Endothelial cell of umbilical vein (primary cell): ENCODE results near the gene PACSIN2. TPM values are rescaled to one million over a fixed set of nuclear protein-coding genes. Genes with fewer than 3 reads are reported as not detected.

Source experiments
- BruUV-seq: library from RNA; stranded (reverse); fragments of 400-500 nt; replicated peaks from 2 replicates; lab custom pipeline; 2021; lab: Mats Ljungman, UMichigan
- CTCF ChIA-PET: fragments of 300-600, 350-600 bp; sonication (Branson Sonifier 250); formaldehyde crosslinking; loops from one replicate; lab custom pipeline; 2021; ENCODE audit warnings: antibody characterized with exemption, inconsistent platforms; lab: Charles Lee
- POLR2A ChIA-PET: fragments of 300-600, 350-600 bp; sonication (Branson Sonifier 250); formaldehyde crosslinking; loops from one replicate; lab custom pipeline; 2021; ENCODE audit warnings: antibody characterized with exemption, inconsistent platforms; lab: Charles Lee
- DNase-seq: peaks from one replicate; pipeline ENCODE4 v3.0.0-alpha.2; 2011; ENCODE audit warnings: low read depth, low spot score
- FAIRE-seq: peaks from 2 replicates; lab custom pipeline; 2011; peaks lifted over from hg19 to GRCh38; lab: Jason Lieb, UNC
- H2AFZ ChIP-seq: 2 replicates; pipeline ENCODE4 v1.6.0; 2012; ENCODE audit warnings: low read depth, low read length, control low read depth, inconsistent platforms
- H3K27ac ChIP-seq: 2 replicates; pipeline ENCODE4 v1.5.1; 2011; ENCODE audit warnings: low read depth, mild to moderate bottlenecking, control low read depth, low read length, moderate library complexity; ENCODE audit not compliant: insufficient read depth
- H3K27me3 ChIP-seq, 2 experiments: 2 replicates each; pipeline versions ENCODE4 v1.6.0 to v1.6.1; 2011; ENCODE audit warnings: low read length in 2 of 2, mixed read lengths in 1 of 2; ENCODE audit not compliant: control insufficient read depth in 2 of 2, insufficient read depth in 2 of 2
- H3K36me3 ChIP-seq, 2 experiments: 2 replicates in 1 of 2; 3 replicates in 1 of 2; pipeline ENCODE4 v1.5.1; 2011; ENCODE audit warnings: low read length in 2 of 2, mild to moderate bottlenecking in 1 of 2, moderate library complexity in 1 of 2; ENCODE audit not compliant: control insufficient read depth in 2 of 2, insufficient read depth in 2 of 2; ENCODE audit errors: extremely low read depth in 1 of 2
- H3K4me1 ChIP-seq: 3 replicates; pipeline ENCODE4 v1.5.1; 2011; ENCODE audit warnings: mild to moderate bottlenecking, low read length; ENCODE audit not compliant: control insufficient read depth, insufficient read depth; ENCODE audit errors: extremely low read depth
- H3K4me2 ChIP-seq: 2 replicates; pipeline ENCODE4 v1.6.1; 2011; ENCODE audit warnings: low read length, control low read depth, mixed read lengths; ENCODE audit not compliant: insufficient read depth
- H3K4me3 ChIP-seq, 3 experiments: fragments of 200-600 bp in 1 of 3; sonication (generic), shearing (Covaris generic) in 1 of 3; replicated peaks in 1 of 3; 2 replicates each; pipeline ENCODE4 v1.5.1; 2011 to 2016; ENCODE audit warnings: control low read depth in 3 of 3, low read length in 3 of 3, mild to moderate bottlenecking in 2 of 3, inconsistent platforms in 1 of 3, low read depth in 1 of 3, moderate library complexity in 1 of 3; ENCODE audit not compliant: insufficient read depth in 1 of 3
- H3K79me2 ChIP-seq: 2 replicates; pipeline ENCODE4 v1.6.0; 2012; ENCODE audit warnings: low read length, inconsistent platforms; ENCODE audit not compliant: control insufficient read depth, insufficient read depth
- H3K9ac ChIP-seq: replicated peaks from 2 replicates; pipeline ENCODE3; 2011; ENCODE audit warnings: low read length, control low read depth; ENCODE audit not compliant: insufficient read depth; ENCODE audit errors: extremely low read depth
- H3K9me1 ChIP-seq: replicated peaks from 3 replicates; pipeline ENCODE4 v1.6.0; 2011; ENCODE audit warnings: mild to moderate bottlenecking, low read length; ENCODE audit not compliant: control insufficient read depth, insufficient read depth; ENCODE audit errors: extremely low read depth
- H3K9me3 ChIP-seq: replicated peaks from 2 replicates; pipeline ENCODE4 v1.5.1; 2012; ENCODE audit warnings: low read length, inconsistent platforms; ENCODE audit not compliant: control insufficient read depth, insufficient read depth
- H4K20me1 ChIP-seq: replicated peaks from 2 replicates; pipeline ENCODE3; 2011; ENCODE audit warnings: mild to moderate bottlenecking, low read length; ENCODE audit not compliant: control insufficient read depth, insufficient read depth; ENCODE audit errors: extremely low read depth
- CTCF ChIP-seq, 2 donors: IDR thresholded peaks; 1 replicate in 1 of 2; 2 replicates in 1 of 2; pipeline ENCODE4 v1.5.1; 2011; ENCODE audit warnings: low read length in 2 of 2, mild to moderate bottlenecking in 2 of 2, moderate library complexity in 2 of 2, control low read depth in 1 of 2, inconsistent platforms in 1 of 2, low read depth in 1 of 2; ENCODE audit not compliant: insufficient read depth in 1 of 2; ENCODE audit errors: extremely low read depth in 1 of 2
- EZH2 ChIP-seq: IDR thresholded peaks from 2 replicates; pipeline ENCODE4 v1.6.1; 2012; ENCODE audit warnings: borderline replicate concordance, low read depth, mild to moderate bottlenecking, moderate library complexity, low read length, inconsistent platforms; ENCODE audit not compliant: severe bottlenecking
- FOS ChIP-seq: IDR thresholded peaks from 2 replicates; pipeline ENCODE4 v1.6.1; 2011; ENCODE audit warnings: mild to moderate bottlenecking, low read length, moderate library complexity, borderline replicate concordance; ENCODE audit not compliant: insufficient read depth
- GATA2 ChIP-seq: IDR thresholded peaks from 2 replicates; pipeline ENCODE4 v1.7.0; 2011; ENCODE audit warnings: low read depth, mild to moderate bottlenecking, moderate library complexity, mixed read lengths, low read length; ENCODE audit not compliant: insufficient read length, insufficient read depth
- JUN ChIP-seq: IDR thresholded peaks from 2 replicates; pipeline ENCODE4 v1.6.1; 2011; ENCODE audit warnings: borderline replicate concordance, low read depth; ENCODE audit not compliant: insufficient read length, insufficient read depth
- MYC ChIP-seq: IDR thresholded peaks from one replicate; pipeline ENCODE4 v1.6.1; 2011; ENCODE audit warnings: mild to moderate bottlenecking, low read depth, low read length
- POLR2A ChIP-seq: IDR thresholded peaks from 2 replicates; pipeline ENCODE4 v1.6.1; 2012; ENCODE audit warnings: low read depth, mild to moderate bottlenecking, control low read depth, low read length
- POLR2AphosphoS5 ChIP-seq: IDR thresholded peaks from 2 replicates; pipeline ENCODE4 v1.6.1; 2012; ENCODE audit warnings: low read depth, mild to moderate bottlenecking, control low read depth, low read length, moderate library complexity; ENCODE audit not compliant: insufficient read depth
- dilution Hi-C: fragments of 300-500 bp; cut with MboI; formaldehyde crosslinking; loops from one replicate; pipeline ENCODE4 v1.15.0; 2019; ENCODE audit warnings: low sequenced_read_pairs; ENCODE audit not compliant: extremely low pct_ligation_motif_present
- intact Hi-C: fragments of 100-400 bp; cut with micrococcal nuclease; formaldehyde crosslinking; loops from one replicate; pipeline ENCODE4 v1.10.0; 2022
- polyA plus RNA-seq, 4 experiments: library from polyadenylated mRNA; depleted of rRNA in 3 of 4; stranded (reverse) in 3 of 4; unstranded in 1 of 4; fragments of >200 nt; gene quantifications; 2 replicates each; pipeline versions ENCODE4 v1.2.1 to v1.2.3, GENCODE V29; 2011 to 2012; ENCODE audit warnings: missing spikeins in 1 of 4
- total RNA-seq: library from RNA; stranded (reverse); gene quantifications from 2 replicates; pipeline ENCODE4 v1.2.3, GENCODE V29; 2021
- TF ChIP-seq, protein P1 (sequence below): IDR thresholded peaks from 2 replicates; pipeline ENCODE4 v1.6.1; 2011; ENCODE audit not compliant: insufficient read depth, insufficient read length

Gene PACSIN2
- total and polyA plus RNA-seq, 2 donors (not counting 3 experiments of a cell fraction or from before 2014, with no cell fraction given), result 46.2 to 64.5 TPM

- no peaks in the 10 kb centered on the region for H3K9me3 ChIP-seq
- H2AFZ ChIP-seq, result no peak overlapping the region
- no peaks in the 10 kb centered on the region for H3K27me3 ChIP-seq
- H3K36me3 ChIP-seq, result peaks cover 0 to 7% of the 10 kb centered on the region in 2 experiments
- no peak overlapping the region for H3K27ac ChIP-seq
- TF ChIP-seq, protein P1, sequence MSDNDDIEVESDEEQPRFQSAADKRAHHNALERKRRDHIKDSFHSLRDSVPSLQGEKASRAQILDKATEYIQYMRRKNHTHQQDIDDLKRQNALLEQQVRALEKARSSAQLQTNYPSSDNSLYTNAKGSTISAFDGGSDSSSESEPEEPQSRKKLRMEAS, result no peak
- TF ChIP-seq POLR2A, result no peak
- no peak for TF ChIP-seq CTCF (IDR thresholded peaks at IDR 0.05; ENCODE audit: extremely low read depth in 1 of 2, insufficient read depth in 1 of 2, low read depth in 1 of 2, low read length in 2 of 2)
- no peak for TF ChIP-seq GATA2
- TF ChIP-seq FOS, result no peak
- no peak for TF ChIP-seq EZH2
- no peak for TF ChIP-seq JUN
- TF ChIP-seq POLR2AphosphoS5, result no peak
- TF ChIP-seq MYC, result no peak
- H3K4me3 ChIP-seq, result no peak overlapping the region
- no peaks in the 10 kb centered on the region for H4K20me1 ChIP-seq
- H3K79me2 ChIP-seq, result peaks cover 5% of the 10 kb centered on the region
- intact Hi-C loops, result no loop called here
- FAIRE-seq, result peak; percentile 88
- H3K9me1 ChIP-seq, result no peaks in the 10 kb centered on the region
- dilution Hi-C loops, result no loop called here
- peaks cover 25% of the 10 kb centered on the region for H3K4me1 ChIP-seq
- ChIA-PET POLR2A (no interaction called here), CTCF (interaction anchor here (0.6 to 2.6 kb wide), 10 partner anchors 9 to 226 kb away, joined by 3 to 10 read pairs (median 4); no protein-coding TSS in a partner anchor)
- no peak overlapping the region for H3K9ac ChIP-seq
- peak; percentile 39 for DNase-seq
- BruUV-seq, result no TSS peak
- peak overlapping the region; percentile 8 for H3K4me2 ChIP-seq
Observed at GRCh38 chr22:42906605-42907348, 108.2 kb downstream of the PACSIN2 start.
